PC-3 (cell line): ENCODE data around the gene LRRC55. TPM values are rescaled to one million over a fixed set of nuclear protein-coding genes. Genes with fewer than 3 reads are reported as not detected.

Experiments
- ATAC-seq: fragments of 200-7000 bp; cut with Tn5 transposase; 2 replicates; pipeline ENCODE4 v1.9.1; 2020; ENCODE audit warnings: mild to moderate bottlenecking, moderate library complexity
- BruUV-seq: library from RNA; stranded (reverse); fragments of 400-500 nt; replicated peaks from 2 replicates; lab custom pipeline; 2021; lab: Mats Ljungman, UMichigan
- CTCF ChIA-PET: fragments of 300-600 bp; sonication (Branson Sonifier 250); formaldehyde crosslinking; loops from one replicate; lab custom pipeline; 2022; ENCODE audit warnings: antibody characterized with exemption; lab: Charles Lee
- POLR2A ChIA-PET: fragments of 300-600 bp; sonication (Branson Sonifier 250); formaldehyde crosslinking; loops from one replicate; lab custom pipeline; 2022; ENCODE audit warnings: antibody characterized with exemption; ENCODE audit not compliant: unreplicated experiment; lab: Charles Lee
- DNase-seq: peaks from one replicate; pipeline ENCODE4 v3.0.0-alpha.2; 2015
- H2AFZ ChIP-seq: fragments of 300-600 bp; sonication (generic); 2 replicates; pipeline ENCODE4 v1.6.0; 2016; ENCODE audit warnings: antibody characterized with exemption, low read length
- H3F3A ChIP-seq: fragments of 300-600 bp; sonication (generic); one replicate; pipeline ENCODE4 v1.6.0; 2017; ENCODE audit warnings: antibody characterized with exemption, low read length, control low read depth, mild to moderate bottlenecking; ENCODE audit not compliant: unreplicated experiment
- H3K27ac ChIP-seq: fragments of 300-600 bp; sonication (generic); 2 replicates; pipeline ENCODE4 v1.5.1; 2016; ENCODE audit warnings: mild to moderate bottlenecking, low read length
- H3K27me3 ChIP-seq: fragments of 300-600 bp; sonication (generic); 2 replicates; pipeline ENCODE4 v1.6.1; 2016; ENCODE audit warnings: low read length, mixed read lengths
- H3K36me3 ChIP-seq: fragments of 300-600 bp; sonication (generic); 2 replicates; pipeline ENCODE4 v1.6.1; 2016; ENCODE audit warnings: low read depth, mixed run types, low read length, mixed read lengths
- H3K4me1 ChIP-seq: fragments of 300-600 bp; sonication (generic); 2 replicates; pipeline ENCODE4 v1.5.1; 2016; ENCODE audit warnings: low read length; ENCODE audit not compliant: insufficient read depth
- H3K4me2 ChIP-seq: fragments of 300-600 bp; sonication (generic); 2 replicates; pipeline ENCODE4 v1.6.0; 2016; ENCODE audit warnings: low read length
- H3K4me3 ChIP-seq: fragments of 300-600 bp; sonication (generic); 2 replicates; pipeline ENCODE4 v1.5.1; 2016; ENCODE audit warnings: mild to moderate bottlenecking, low read length, mixed read lengths
- H3K79me2 ChIP-seq: fragments of 300-600 bp; sonication (generic); 2 replicates; pipeline ENCODE4 v1.6.1; 2017; ENCODE audit warnings: low read length, mixed read lengths
- H3K9ac ChIP-seq: fragments of 300-600 bp; sonication (generic); 2 replicates; pipeline ENCODE4 v1.6.0; 2016; ENCODE audit warnings: mild to moderate bottlenecking, low read length
- H3K9me2 ChIP-seq: fragments of 300-600 bp; sonication (generic); replicated peaks from 2 replicates; pipeline ENCODE4 v1.6.1; 2016; ENCODE audit warnings: mixed run types, low read length, mixed read lengths
- H3K9me3 ChIP-seq: fragments of 300-600 bp; sonication (generic); 2 replicates; pipeline ENCODE4 v1.6.1; 2016; ENCODE audit warnings: low read length, mixed read lengths
- H4K20me1 ChIP-seq: fragments of 300-600 bp; sonication (generic); 2 replicates; pipeline ENCODE4 v1.6.1; 2016; ENCODE audit warnings: low read length, mixed read lengths
- EZH2 ChIP-seq: fragments of 300-600 bp; sonication (generic); IDR thresholded peaks from one replicate; pipeline ENCODE4 v1.6.1; 2017; ENCODE audit warnings: antibody characterized with exemption, mild to moderate bottlenecking, low read length; ENCODE audit not compliant: unreplicated experiment
- EZH2phosphoT487 ChIP-seq: fragments of 300-600 bp; sonication (generic); IDR thresholded peaks from 2 replicates; pipeline ENCODE4 v1.6.1; 2018; ENCODE audit warnings: mild to moderate bottlenecking, antibody characterized with exemption, low read length, borderline replicate concordance
- intact Hi-C: fragments of 100-400 bp; cut with micrococcal nuclease; formaldehyde crosslinking; loops from 2 replicates; pipeline ENCODE4 v1.9.0; 2023
- total RNA-seq: library from RNA; depleted of rRNA; stranded (reverse); fragments of >200 nt; gene quantifications from 2 replicates; pipeline ENCODE4 v1.2.3, GENCODE V29; 2014
- TF ChIP-seq, protein P1 (sequence below): fragments of 300-600 bp; sonication (generic); conservative IDR thresholded peaks from 2 replicates; pipeline ENCODE4 v1.5.1; 2017; ENCODE audit warnings: antibody characterized with exemption, low read depth, mild to moderate bottlenecking, low read length

The LRRC55 gene
- total RNA-seq, 1 experiment from 2014 or later = not detected

DNA sequence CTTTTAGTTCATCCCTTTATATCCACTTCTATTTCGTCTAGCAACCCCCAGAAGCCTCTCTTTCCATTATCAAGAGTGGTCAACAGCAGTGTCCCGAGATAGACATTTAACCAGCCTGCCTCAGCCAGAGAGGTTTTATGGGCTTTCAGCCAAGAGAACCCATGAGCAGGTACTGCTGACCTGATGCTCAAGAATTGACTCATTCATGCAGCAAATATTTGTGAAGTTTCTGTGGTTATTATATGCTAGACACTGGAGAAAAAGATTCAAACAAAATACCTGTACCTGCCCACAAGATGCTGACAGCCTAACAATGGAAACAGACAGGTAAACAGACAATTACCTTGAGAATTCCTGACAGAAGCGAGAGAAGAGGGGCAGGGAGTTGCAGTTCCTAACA, 9.7 kb upstream of the LRRC55 start:
- Histone ChIP-seq H3K36me3 (no peaks in the 10 kb centered on the region), H3K27me3 (peaks cover 21% of the 10 kb centered on the region), H3K27ac (no peak overlapping the region), H4K20me1 (no peaks in the 10 kb centered on the region), H3K9me3 (no peaks in the 10 kb centered on the region), H3K9ac (no peak overlapping the region), H2AFZ (no peak overlapping the region), H3K4me1 (no peaks in the 10 kb centered on the region), H3K79me2 (no peaks in the 10 kb centered on the region), H3K9me2 (no peaks in the 10 kb centered on the region), H3K4me2 (no peak overlapping the region), H3K4me3 (no peak overlapping the region), H3F3A (no peaks in the 10 kb centered on the region)
- ChIA-PET CTCF (no interaction called here), POLR2A (no interaction called here)
- intact Hi-C loops = no loop called here
- ATAC-seq (no peak), DNase-seq (peak; percentile 13)
- BruUV-seq = no TSS peak
- TF ChIP-seq EZH2phosphoT487 (no peak), EZH2 (no peak)
- TF ChIP-seq, protein P1, sequence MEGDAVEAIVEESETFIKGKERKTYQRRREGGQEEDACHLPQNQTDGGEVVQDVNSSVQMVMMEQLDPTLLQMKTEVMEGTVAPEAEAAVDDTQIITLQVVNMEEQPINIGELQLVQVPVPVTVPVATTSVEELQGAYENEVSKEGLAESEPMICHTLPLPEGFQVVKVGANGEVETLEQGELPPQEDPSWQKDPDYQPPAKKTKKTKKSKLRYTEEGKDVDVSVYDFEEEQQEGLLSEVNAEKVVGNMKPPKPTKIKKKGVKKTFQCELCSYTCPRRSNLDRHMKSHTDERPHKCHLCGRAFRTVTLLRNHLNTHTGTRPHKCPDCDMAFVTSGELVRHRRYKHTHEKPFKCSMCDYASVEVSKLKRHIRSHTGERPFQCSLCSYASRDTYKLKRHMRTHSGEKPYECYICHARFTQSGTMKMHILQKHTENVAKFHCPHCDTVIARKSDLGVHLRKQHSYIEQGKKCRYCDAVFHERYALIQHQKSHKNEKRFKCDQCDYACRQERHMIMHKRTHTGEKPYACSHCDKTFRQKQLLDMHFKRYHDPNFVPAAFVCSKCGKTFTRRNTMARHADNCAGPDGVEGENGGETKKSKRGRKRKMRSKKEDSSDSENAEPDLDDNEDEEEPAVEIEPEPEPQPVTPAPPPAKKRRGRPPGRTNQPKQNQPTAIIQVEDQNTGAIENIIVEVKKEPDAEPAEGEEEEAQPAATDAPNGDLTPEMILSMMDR = no peak

DNA sequence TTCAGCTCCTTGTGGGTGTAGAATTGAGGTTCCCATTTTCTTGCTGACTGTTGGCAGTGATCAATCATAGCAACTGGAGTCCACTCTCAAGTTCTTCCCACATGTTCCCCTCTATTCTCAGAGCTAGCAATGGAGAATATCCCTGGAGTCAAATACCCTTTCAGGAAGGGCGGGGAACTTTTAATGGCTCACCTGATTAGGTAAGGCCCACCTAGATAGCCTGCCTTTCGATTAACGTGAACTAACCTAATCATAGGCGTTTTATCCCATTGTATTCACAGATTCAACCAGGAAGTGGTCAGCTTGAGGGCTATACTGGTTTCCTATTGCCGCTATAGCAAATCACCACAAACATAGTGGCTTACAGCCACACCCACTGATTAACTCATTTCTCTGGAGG, 7.1 kb upstream of the LRRC55 start:
- BruUV-seq = no TSS peak
- H3K9me2 ChIP-seq = no peaks in the 10 kb centered on the region
- no peaks in the 10 kb centered on the region for H4K20me1 ChIP-seq
- no peak for ATAC-seq
- no peaks in the 10 kb centered on the region for H3K9me3 ChIP-seq
- no peaks in the 10 kb centered on the region for H3K79me2 ChIP-seq
- no peak overlapping the region for H3K9ac ChIP-seq
- H3K4me1 ChIP-seq = no peaks in the 10 kb centered on the region
- no peak for DNase-seq
- H3K4me2 ChIP-seq = no peak overlapping the region
- POLR2A ChIA-PET = no interaction called here
- no peaks in the 10 kb centered on the region for H3K36me3 ChIP-seq
- no peak overlapping the region for H2AFZ ChIP-seq
- no peak overlapping the region for H3K27ac ChIP-seq
- no peaks in the 10 kb centered on the region for H3F3A ChIP-seq
- H3K4me3 ChIP-seq = no peak overlapping the region
- TF ChIP-seq, protein P1 = no peak
- TF ChIP-seq EZH2phosphoT487 (no peak), EZH2 (no peak)
- intact Hi-C loops = no loop called here
- peaks cover 33% of the 10 kb centered on the region for H3K27me3 ChIP-seq
- CTCF ChIA-PET = no interaction called here

DNA sequence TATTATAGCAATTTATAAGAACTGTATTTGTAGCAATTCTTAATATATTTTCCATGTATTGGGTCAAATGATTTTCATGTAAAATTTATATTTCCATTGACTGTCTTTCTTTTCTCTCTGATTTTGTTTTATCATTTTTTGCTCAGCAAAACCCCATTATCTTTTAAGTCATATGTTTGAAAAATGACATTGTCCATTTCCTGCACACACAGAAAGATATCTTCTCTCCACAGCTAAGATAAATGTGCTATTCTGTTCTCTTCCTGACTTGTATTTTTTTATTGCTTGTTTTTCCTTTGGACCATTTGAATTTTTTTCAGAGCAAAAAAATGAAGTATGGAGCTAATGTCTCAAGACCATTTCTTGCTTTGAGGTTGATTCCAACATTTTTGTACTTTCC, 6.3 kb upstream of the LRRC55 start:
- BruUV-seq = no TSS peak
- ChIA-PET POLR2A (no interaction called here), CTCF (no interaction called here)
- no peak overlapping the region for H3K27ac ChIP-seq
- TF ChIP-seq EZH2 = no peak
- TF ChIP-seq EZH2phosphoT487 = no peak
- TF ChIP-seq, protein P1 = no peak
- H3K4me1 ChIP-seq = no peaks in the 10 kb centered on the region
- no peaks in the 10 kb centered on the region for H3F3A ChIP-seq
- DNase-seq (no peak), ATAC-seq (no peak)
- no peaks in the 10 kb centered on the region for H4K20me1 ChIP-seq
- no peaks in the 10 kb centered on the region for H3K79me2 ChIP-seq
- H3K9ac ChIP-seq = no peak overlapping the region
- no peak overlapping the region for H2AFZ ChIP-seq
- H3K27me3 ChIP-seq = peaks cover 33% of the 10 kb centered on the region
- no peaks in the 10 kb centered on the region for H3K36me3 ChIP-seq
- intact Hi-C loops = no loop called here
- H3K9me2 ChIP-seq = no peaks in the 10 kb centered on the region
- H3K4me2 ChIP-seq = no peak overlapping the region
- no peaks in the 10 kb centered on the region for H3K9me3 ChIP-seq
- no peak overlapping the region for H3K4me3 ChIP-seq
